Measurements from ENCODE around the gene PCNX3.

DNA sequence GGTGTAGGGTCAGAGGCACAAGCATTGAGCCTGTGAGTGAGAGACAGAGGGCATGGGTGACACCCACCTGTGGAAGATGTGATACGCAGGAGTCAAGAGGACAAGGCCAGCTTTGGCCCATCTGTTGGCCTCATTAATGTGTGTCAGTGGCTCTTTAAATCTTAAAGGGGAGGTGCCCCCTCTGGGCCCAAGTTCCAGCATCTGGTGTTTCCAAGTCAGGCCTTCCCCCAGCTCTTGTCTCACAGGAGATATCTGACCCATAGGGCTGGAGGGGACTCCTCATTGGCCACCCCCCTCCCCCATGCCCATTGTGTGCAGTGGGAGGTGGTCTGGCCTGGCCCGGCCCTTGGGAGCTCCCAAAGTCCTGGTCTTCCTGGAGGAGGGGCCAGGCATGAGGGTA is 28.9 kb upstream of the PCNX3 start:
- TF ChIP-seq, protein P1, sequence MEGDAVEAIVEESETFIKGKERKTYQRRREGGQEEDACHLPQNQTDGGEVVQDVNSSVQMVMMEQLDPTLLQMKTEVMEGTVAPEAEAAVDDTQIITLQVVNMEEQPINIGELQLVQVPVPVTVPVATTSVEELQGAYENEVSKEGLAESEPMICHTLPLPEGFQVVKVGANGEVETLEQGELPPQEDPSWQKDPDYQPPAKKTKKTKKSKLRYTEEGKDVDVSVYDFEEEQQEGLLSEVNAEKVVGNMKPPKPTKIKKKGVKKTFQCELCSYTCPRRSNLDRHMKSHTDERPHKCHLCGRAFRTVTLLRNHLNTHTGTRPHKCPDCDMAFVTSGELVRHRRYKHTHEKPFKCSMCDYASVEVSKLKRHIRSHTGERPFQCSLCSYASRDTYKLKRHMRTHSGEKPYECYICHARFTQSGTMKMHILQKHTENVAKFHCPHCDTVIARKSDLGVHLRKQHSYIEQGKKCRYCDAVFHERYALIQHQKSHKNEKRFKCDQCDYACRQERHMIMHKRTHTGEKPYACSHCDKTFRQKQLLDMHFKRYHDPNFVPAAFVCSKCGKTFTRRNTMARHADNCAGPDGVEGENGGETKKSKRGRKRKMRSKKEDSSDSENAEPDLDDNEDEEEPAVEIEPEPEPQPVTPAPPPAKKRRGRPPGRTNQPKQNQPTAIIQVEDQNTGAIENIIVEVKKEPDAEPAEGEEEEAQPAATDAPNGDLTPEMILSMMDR (IDR thresholded peaks at IDR 0.05), result no peak
- no peak for TF ChIP-seq POLR2A (IDR thresholded peaks at IDR 0.05)
